RPMI7951 (cell line): ENCODE data around the gene IGF1R. TPM values are rescaled to one million over a fixed set of nuclear protein-coding genes. Genes with fewer than 3 reads are reported as not detected.

Experiments used
- DNase-seq: peaks from one replicate; pipeline ENCODE4 v3.0.0-alpha.2; 2012; ENCODE audit warnings: low read depth
- total RNA-seq: library from RNA; depleted of rRNA; stranded (reverse); fragments of >200 nt; shearing (Covaris generic); gene quantifications from 2 replicates; pipeline ENCODE4 v1.2.3, GENCODE V29; 2014

The IGF1R gene
- total RNA-seq, 1 experiment from 2014 or later = 3.0 TPM

DNA sequence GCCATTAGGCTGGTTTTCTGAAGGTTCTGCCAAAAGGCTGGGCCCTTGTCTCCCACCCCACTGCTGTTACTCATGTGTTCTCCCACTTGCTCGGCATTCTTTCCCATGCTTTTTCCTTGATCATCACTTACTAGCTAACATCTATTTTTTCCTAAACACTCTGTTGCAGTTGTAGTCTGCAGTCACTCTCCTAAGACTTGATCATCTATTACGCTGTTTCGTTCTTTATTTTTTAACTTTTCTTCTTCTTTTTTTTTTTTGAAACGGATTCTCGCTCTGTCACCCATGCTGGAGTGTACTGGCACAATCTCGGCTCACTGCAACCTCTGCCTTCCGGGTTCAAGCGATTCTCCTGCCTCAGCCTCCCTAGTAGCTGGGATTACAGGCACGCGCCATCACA lies 176.3 kb downstream of the IGF1R start:
- DNase-seq = no peak

DNA sequence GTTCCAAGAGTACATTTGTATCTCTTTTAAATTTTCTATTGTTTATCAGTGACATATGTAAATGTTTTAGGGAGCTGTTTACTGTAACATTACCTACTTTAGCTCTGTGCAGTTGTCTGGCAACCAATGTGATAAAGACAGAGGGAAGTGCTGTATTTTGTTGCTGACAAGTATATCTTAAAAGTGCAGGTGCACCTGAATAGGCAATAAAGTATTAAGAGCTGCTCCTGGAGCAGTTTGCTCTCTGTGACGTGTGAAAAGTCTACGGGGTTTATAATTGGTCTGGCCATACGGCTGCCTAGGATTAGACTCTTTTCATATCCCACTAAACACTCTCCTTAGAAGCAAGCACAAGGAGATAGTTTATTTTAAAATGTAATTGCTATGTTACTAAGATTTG lies 178.3 kb downstream of the IGF1R start:
- DNase-seq = no peak

DNA sequence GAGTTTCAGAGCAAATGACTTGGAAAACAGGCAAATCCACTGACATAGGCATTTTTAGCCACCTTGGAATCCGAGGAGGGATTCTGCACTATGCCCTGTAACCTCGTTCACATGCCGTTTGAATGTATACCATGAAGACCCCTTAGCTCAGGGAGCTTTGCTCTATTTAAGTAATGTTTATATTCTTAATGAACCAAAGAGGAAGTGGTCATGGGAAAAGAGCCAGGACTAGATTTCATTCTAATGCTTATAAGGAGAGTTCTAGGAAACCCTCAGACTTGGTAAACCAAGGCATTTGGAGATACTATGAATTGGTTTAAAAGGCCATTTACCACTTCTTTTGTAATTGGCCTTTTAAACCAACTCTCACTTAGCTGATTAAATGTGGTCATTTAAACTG lies 178.9 kb downstream of the IGF1R start:
- no peak for DNase-seq

DNA sequence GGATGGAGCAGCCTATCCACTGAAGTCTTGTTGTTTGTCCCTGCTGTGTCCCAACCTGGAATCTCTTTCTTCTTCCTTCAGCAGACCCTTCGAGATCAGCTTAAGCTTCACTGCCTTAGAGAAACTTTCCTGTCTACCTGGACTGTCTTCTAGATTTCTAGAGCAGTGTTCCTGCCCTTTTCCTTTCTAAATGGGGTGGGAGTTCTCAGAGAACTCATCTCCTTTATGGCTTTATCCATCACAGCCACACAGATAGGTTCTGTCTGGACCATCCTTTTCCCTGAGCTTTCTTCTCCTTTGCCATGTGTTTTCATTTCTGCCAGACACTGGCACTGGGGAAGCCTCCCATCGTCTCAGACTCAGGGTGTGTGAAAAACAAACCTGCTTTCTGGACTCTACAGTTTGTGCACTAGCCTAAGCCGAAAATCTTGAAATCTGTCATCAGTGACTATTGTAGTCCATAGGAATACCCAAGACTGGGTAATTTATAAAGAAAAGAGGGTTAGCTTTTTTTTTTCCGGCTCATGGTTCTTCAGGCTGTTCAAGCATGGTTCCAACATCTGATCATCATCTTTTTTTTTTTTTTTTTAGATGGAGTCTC lies 181.8 kb downstream of the IGF1R start:
- DNase-seq = no peak

DNA sequence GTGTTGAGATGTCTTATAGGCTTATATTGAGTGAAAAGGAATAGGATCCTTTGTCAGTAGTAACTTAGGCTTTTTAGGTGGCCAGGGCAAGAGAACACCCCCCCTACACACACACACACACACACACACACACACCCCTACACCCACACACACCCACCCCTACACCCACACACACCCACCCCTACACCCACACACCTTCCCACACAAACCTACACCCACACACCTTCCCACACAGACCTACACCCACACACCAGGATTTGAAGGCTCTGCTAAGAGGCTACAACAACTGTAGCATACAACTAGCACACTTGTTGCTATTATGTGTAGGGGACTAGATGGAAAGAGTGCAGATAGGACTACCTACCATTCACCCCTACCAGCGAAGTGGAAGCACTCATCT lies 186.6 kb downstream of the IGF1R start:
- no peak for DNase-seq

DNA sequence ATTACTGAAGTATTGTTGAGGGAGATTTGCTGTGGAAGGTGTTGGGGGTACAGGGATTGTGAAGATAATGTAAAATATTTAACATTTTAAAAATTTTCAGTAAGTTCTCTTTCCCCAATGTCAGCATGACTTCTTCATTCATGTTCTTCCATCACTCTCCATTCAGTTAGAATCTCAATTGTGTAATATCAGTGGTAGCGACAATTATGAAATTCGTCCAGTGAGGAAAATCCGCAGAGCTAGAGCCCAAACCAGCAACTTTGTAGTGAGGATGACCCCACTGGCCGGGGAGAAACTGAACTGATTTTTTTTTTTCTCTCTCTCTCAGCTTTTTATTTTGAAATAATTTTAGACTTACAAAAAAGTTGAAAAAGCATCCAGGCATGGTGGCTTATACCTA lies 187.5 kb downstream of the IGF1R start:
- DNase-seq = no peak

DNA sequence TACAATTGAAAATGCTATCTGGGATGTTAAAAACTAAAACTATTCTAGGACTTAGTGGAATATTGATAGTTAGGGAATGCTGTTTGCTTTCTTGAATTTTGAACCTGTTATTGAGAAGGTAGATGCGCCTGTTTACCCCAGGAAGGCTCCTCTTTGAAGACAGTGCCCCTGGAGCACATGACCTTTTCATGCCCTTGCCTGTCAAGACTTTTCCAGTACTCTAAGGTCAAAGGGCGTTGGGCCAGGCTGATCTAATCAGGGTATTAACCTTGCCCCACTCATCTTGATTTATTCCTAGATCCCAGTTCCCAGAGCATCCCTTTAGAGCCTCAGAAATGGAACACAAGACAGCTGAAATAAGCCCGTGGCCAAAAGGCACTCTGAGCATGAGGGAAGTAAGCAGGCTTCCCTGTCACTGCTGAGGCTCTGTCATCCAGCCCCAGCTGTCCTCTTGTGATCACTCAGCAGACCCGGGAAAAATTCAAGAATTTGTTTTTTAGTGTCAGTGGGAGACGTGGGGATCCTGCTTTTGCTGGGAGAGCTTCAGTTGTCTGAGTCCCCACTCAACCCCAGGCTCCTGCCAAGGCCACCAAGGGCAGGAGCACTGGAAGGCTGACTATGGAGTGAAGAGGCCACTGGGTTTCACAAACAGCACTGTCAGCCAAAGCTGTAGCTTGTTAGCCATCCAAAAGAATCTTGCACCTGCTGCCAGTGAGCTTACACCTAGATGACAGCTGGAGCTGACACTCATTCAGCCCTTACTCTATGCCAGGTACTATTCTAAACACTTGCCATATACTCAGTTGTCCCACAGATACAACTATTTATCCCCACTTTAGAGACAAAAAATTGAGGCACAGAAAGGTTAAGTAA lies 190.3 kb downstream of the IGF1R start:
- DNase-seq = no peak

DNA sequence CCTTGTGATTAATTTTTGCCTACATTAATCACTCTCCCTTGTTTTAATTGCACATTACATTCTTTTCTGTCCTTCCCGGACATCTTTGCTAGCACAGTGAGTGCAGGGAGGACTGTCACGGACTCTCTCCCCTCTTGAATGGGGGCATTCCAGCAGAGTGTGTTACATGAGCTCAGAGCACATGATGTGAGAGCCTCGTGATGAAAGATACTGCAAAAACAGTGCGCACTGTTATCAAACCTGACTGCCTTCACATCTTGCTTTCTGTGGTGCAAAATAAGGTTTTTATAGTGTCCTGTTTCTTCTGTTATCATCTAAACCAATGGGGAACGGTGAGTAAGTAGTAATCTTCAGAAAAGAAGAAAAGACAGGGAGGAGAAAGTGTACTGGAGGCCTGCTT lies 191.7 kb downstream of the IGF1R start:
- DNase-seq = no peak

DNA sequence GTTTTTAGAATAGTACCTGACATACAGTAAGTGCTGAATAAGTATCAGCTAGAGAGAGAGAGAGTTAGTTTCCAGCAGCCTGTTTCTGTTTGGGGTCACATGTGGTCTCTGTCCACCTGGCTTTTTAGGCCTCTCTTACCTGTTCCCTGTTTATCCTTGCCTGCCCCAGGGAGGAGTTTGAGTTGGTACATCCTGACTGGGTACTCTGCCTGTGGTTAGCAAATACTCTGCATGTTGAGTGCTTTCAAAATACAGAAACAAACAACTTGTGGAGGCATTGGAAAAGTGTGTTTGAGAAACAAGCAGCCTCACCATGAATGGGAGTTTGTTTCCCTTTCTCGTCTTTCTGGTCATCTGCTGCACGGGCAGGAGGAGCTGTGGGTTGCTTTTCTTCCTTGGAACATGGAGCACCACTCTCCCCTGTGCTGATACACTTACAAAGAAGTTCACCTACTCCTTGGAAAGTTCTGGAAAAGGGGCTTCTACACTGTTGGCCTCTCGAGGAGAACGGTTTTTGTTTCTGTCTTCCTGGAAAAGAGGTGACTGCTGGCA lies 193.2 kb downstream of the IGF1R start:
- DNase-seq = no peak

DNA sequence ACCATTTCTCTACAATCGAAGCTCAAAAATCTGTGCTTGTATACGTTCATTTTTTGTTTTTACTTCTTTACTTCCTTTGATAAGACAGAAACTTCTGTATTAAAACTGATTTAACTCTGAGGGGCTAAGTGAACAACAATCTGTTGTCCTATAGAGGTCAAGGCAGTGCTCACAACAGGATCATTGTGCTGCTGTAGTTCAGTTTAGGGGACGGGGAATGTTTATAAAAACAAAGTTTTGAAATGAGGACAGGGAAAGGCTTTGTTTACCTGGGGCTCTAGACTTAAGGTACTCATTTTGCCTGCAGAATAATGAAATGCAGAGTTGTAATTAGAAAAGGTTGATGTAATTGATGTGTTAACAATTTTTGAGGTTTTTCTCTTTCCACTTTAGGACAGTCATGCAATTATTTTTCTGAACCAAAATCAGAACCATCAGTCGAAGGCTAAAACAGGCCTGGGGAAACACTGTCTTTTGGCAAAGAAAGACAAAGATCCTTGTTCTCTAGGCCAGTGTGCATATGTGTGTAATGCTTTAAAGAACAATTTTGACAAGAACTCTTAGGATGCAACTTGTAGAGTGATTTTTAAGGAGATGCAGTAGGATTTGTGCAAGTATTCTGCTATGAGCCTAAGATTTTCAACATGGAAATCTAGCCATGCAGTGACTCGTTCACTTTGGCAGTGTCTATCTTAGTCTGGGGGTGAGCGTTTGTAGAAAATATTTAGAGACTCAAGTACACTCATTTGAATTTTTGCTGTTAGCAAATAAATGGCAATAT lies 194.0 kb downstream of the IGF1R start:
- DNase-seq = no peak

DNA sequence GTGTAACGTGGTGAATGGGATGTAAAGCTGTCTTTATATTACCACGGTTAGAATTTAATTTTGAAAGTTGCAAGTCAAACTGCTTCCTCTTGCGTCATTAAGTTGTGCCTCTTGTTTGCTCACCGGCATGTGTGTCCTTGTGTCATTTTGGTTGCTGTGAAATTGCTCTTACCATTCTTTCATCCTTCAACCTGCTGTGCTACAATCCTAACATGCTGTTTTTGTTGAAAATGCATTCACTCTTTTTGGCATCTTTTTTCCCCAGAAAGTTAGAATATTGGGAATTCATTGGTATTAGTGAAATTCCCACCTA lies 194.6 kb downstream of the IGF1R start:
- DNase-seq = no peak

DNA sequence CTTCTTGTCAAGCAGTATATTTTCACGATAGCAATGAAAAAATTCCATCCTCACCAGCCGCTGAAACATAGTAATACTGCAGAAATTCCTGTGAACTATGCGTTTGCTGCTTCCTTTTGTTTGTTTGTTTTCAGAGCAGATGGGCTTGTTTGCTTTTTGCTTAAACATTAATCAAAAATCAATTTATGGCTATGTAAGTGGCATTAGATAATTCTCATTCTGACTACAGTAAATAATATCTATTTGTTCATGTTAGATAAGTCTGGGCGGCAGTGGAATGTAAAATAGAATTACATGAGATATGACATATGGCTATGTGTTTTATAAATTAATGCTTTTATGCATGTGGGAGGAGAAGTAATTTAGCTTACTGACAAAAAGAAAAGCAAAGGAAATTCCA lies 195.5 kb downstream of the IGF1R start:
- no peak for DNase-seq

DNA sequence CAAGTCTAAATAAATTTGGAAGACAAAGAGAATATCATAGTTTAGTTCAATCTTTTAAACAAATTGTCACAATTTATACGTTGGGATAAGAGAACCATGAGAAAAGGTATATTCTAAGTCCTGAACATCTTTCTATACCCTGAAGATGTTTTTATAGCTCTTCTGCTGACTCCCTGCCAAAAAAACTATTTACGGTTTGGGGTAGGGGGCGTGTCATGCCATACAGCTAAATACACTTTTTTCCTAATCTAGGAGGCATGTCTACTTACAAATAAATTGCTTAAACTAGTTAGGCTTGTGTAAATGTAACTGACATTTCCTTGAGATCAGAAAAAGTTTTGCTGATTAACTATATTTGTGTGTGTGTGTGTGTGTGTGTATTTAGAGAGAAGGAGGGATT lies 195.9 kb downstream of the IGF1R start:
- DNase-seq = no peak

DNA sequence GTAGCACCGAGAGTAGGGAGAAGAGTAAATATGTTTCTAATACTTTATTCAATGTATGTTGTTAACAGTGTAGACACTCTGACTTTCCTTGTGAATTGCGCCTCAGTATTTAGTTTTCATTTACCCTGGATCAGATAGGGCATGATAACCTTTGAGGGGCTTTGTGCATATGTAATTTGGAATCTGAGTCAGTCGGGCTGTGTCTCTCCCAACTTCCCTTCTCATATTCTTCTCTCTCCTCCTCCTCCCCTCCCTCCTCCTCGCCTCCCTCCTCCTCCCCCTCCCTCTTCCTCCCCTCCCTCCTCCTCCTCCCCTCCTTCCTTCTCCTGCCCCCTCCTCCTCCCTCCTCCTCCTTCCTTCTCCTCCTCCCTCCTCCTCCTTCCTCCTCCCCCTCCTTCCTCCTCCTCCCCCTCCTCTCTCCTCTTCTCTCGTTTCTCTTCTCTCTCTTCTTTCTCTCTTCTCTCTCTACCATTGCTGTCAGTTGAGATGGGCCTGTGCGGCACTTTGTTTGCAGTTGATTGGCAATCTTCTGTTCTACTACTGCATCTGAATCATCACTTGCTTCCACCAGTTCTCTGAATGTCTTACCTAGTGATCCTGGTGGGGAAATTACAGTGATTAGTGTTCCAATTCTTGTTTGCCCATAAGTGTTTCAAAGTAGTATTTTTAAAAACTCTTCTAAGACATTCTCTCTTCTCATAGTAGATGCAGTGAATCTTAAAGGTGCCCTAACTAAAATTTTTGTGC lies 197.0 kb downstream of the IGF1R start:
- no peak for DNase-seq

DNA sequence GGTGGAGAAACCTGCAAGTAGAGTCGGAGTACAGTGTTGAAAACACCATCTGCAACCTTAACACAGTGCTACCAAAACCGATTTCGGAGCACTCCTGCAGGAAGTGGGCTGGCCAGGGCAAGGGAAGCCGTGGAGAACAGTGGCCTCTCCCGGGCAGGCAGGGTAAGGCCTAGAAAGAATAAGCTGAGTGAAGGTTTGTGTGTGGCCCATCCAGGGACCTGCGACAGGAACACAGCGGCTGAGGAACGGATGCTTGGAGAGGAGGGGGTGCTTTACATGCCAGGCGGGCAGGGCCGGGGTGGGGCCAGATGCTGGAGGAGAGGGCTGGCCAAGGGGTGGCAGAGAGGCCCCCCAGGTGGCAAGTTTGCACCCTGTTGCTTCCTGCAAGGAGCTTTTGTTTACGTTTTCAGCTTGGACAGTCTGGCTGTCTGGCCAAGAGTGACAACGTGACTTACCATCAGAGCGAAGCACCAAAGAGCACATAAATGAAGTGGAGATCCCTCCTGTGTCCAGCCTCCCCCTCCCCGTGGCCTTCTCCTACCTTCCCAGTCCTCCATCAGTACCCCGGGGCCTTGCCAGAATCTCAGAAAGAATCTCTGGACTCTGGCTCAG lies 202.7 kb downstream of the IGF1R start:
- DNase-seq = peak; percentile 68

DNA sequence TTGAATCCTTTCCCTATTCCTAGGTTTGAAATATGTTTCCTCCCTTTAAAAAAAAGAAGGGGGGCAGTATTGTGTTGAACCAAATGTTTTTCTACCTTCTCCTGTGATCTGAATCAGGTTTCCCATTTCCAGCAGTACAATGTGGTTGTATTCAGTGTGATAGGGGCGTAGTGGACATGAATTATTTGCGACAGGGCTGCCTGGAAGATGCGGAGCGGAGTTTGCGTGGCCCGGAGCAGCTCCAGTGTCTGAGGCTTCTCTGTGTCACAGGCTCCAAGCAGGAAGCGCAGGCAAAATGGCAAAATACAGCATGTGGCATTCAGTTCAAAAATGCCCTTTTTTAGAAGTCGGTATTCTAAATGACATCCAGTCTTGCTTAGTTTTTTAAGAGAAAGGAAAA lies 204.8 kb downstream of the IGF1R start:
- DNase-seq = peak; percentile 93

DNA sequence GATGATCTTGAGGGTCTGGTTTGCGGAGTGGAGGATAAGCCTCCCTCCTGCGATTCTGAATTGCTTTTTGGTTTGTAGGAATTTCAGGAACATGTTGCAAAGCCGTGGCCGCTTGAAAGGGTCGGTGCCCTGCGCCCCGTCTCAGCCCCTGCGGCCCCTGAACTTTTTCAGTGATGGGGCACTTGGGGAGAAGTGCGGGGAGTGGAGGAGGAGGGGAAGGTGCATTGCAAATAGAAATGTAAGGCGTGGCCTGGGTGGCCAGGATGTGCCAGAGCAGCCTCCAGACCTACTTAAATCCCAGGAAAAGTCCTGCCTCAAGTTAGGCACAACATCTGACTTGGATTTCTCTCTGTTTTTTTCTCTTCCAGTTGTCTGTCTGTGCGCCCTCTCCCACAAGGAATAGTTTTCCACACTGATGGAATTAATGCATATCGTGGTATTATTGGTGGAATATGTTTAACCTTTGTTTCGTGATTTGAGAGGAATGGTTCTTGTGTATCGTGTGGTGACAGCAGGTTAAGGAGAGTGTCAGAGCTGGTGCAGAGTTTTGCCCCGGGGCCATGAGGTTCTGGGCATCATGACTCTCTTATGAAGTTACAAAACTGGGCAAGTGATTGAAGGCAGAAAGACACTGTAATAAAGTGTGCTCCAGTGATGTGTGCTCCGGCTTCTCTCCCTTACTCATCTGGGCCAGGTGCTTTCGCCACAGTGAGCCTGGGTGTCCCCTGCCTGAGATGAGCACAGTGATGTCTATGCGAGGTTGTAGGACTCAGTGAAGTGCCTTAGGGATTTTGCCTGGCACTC lies 205.5 kb downstream of the IGF1R start:
- peak; percentile 63 for DNase-seq

DNA sequence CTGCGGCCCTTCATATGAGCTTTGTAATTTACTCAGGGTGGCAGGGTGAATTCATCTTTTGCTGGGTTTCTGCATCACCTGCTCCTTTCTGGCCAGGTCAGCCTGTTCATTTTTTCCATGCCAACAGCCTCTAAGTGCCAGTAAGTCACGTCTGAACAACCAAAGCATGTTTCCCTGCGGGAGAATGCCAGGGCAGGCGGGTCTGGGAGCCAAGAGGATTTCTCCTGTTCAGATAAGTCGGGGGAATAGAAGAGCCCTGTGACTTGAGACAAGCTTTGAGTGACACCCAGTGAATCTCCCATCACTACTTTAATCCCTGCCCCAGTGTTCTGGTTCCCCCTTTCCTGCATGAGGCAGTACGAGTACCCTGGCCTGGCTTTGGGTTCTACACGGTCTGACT lies 206.2 kb downstream of the IGF1R start:
- no peak for DNase-seq

DNA sequence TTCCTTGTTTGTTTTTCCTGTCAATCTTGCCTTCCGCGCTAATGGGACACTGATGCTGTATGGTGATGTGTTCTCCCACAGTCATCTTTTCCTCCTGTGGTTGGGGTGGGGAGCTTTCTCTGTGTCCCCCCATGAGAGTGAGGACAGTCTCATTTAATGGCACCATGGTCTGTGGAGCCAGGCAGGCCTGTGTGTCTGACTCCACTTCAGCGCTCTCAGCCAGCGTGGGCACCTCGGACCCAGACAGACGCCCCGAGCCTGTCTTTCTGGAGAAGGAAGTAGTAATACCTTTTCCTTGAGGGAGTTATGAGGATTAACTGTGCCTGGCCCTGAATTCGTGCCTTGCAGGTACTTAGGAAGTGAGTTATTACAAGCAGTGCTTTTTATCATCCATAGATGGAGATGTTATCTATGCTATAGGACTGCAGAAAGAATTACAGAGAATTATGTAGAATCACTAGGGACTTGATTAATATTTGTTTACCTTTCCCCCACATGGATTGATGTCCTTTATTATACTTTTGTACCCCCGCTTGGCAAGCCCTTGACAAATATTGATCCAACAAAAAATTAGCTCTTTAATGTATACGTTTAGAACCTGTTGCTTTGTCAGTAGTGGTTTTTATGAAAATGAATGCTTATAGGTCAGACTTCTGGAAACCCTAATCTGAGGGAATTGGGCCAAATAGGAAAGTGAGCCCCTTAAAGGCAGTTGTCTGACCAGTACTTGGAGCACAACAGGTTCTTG lies 206.9 kb downstream of the IGF1R start:
- DNase-seq = no peak
